ENCODE data around the gene PMM1.
"Not testable (repeated sequence)": the region's sequence is repeated elsewhere in the genome, so short reads cannot be mapped to it uniquely, and the experiment has no call there.

The PMM1 gene

GRCh38 chr22:41596776-41597634 is 7.4 kb upstream of the PMM1 start:
- H3K4me1 ChIP-seq (ENCODE audit: control insufficient read depth, insufficient read depth, low read length): no peaks in the 10 kb centered on the region
- H3K27me3 ChIP-seq (ENCODE audit: control insufficient read depth, insufficient read depth, low read length): no peaks in the 10 kb centered on the region; the same call in 1 of the 2 replicates
- no peak overlapping the region for H3K27ac ChIP-seq (ENCODE audit: low read depth, low read length)
- H3K9me3 ChIP-seq (ENCODE audit: control insufficient read depth, insufficient read depth, low read length): no peaks in the 10 kb centered on the region
- no peak overlapping the region for H3K4me3 ChIP-seq (ENCODE audit: low read depth, low read length)
- peaks cover 18% of the 10 kb centered on the region for H3K36me3 ChIP-seq (ENCODE audit: control insufficient read depth, insufficient read depth, low read length)
- no peak overlapping the region for H3K9ac ChIP-seq (ENCODE audit: low read depth, low read length)

DNA sequence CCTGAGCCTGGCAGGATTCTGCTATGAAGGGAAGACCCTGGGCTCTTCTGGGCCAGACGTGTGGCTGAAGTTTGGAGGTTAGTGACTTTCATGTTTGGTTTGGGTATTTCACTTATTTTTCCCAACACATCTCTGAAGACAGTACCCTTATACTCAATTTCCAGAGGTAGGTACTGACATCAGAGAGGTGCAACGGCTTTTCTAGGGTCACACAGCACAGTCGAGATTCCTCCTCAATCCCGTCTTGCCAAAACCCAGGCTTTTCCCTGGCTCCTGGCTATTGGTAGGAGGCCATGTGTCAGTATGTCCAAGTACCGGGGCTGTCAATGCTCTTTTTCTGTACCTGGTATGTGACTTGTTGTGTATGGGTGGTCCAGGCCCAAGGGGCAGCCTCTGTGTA is 6.1 kb upstream of the PMM1 start:
- H3K36me3 ChIP-seq (ENCODE audit: control insufficient read depth, insufficient read depth, low read length): peaks cover 8% of the 10 kb centered on the region
- H3K4me1 ChIP-seq (ENCODE audit: control insufficient read depth, insufficient read depth, low read length): no peaks in the 10 kb centered on the region
- no peak overlapping the region for H3K4me3 ChIP-seq (ENCODE audit: low read depth, low read length)
- H3K9ac ChIP-seq (ENCODE audit: low read depth, low read length): no peak overlapping the region
- H3K27ac ChIP-seq (ENCODE audit: low read depth, low read length): no peak overlapping the region
- H3K27me3 ChIP-seq (ENCODE audit: control insufficient read depth, insufficient read depth, low read length): no peaks in the 10 kb centered on the region; the same call in 1 of the 2 replicates
- no peaks in the 10 kb centered on the region for H3K9me3 ChIP-seq (ENCODE audit: control insufficient read depth, insufficient read depth, low read length)

GRCh38 chr22:41593336-41593960 is 3.8 kb upstream of the PMM1 start:
- H3K9ac ChIP-seq (ENCODE audit: low read depth, low read length); H3K4me1 ChIP-seq (ENCODE audit: control insufficient read depth, insufficient read depth, low read length); H3K9me3 ChIP-seq (ENCODE audit: control insufficient read depth, insufficient read depth, low read length); H3K27ac ChIP-seq (ENCODE audit: low read depth, low read length); H3K36me3 ChIP-seq (ENCODE audit: control insufficient read depth, insufficient read depth, low read length); H3K27me3 ChIP-seq (ENCODE audit: control insufficient read depth, insufficient read depth, low read length); H3K4me3 ChIP-seq (ENCODE audit: low read depth, low read length): not testable (repeated sequence)

DNA sequence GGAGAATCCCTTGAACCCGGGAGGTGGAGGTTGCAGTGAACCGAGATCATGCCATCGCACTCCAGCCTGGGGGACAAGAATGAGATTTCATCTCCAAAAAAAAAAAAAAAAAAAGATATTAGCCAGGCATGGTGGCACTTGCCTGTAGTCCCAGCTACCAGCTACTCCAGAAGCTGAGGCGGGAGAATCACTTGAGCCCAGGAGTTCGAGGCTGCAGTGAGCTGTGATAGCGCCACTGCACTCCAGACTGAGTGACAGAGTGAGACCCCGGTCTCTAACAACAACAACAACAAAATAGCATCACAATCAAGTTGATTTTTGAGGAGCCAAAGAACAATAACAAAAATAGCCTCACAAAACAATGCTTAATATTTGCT is 2.3 kb downstream of the PMM1 start:
- Histone ChIP-seq H3K27me3 (ENCODE audit: control insufficient read depth, insufficient read depth, low read length) (no peaks in the 10 kb centered on the region), H3K36me3 (ENCODE audit: control insufficient read depth, insufficient read depth, low read length) (no peaks in the 10 kb centered on the region), H3K4me3 (ENCODE audit: low read depth, low read length) (no peak overlapping the region), H3K4me1 (ENCODE audit: control insufficient read depth, insufficient read depth, low read length) (peaks cover 6% of the 10 kb centered on the region), H3K9me3 (ENCODE audit: control insufficient read depth, insufficient read depth, low read length) (no peaks in the 10 kb centered on the region), H3K27ac (ENCODE audit: low read depth, low read length) (no peak overlapping the region), H3K9ac (ENCODE audit: low read depth, low read length) (no peak overlapping the region)

GRCh38 chr22:41585898-41586297 is 3.7 kb downstream of the PMM1 start:
- Histone ChIP-seq H3K4me1 (ENCODE audit: control insufficient read depth, insufficient read depth, low read length) (peaks cover 6% of the 10 kb centered on the region), H3K4me3 (ENCODE audit: low read depth, low read length) (no peak overlapping the region), H3K27me3 (ENCODE audit: control insufficient read depth, insufficient read depth, low read length) (no peaks in the 10 kb centered on the region), H3K27ac (ENCODE audit: low read depth, low read length) (no peak overlapping the region), H3K36me3 (ENCODE audit: control insufficient read depth, insufficient read depth, low read length) (no peaks in the 10 kb centered on the region), H3K9me3 (ENCODE audit: control insufficient read depth, insufficient read depth, low read length) (no peaks in the 10 kb centered on the region), H3K9ac (ENCODE audit: low read depth, low read length) (no peak overlapping the region)

DNA sequence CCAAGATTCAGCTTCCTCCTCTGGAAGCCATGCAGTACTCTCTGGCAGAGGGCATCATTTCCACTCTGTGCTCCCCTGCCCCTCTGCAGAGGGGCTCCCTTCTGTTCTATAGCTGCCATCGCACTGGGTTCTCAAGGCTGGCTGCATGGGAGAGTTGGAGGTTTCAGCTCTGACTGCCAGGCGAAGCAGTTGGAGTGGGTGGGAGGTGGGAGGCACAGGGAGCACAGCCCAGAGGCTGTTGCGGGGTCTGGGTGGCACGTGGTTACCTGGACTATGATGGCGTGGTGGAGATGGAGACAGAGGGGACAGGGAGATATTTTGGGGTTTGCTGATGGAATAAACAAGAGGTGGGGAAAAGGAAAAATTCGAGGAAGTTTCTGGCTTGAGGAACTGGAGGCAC is 4.8 kb downstream of the PMM1 start:
- Histone ChIP-seq H3K36me3 (ENCODE audit: control insufficient read depth, insufficient read depth, low read length) (no peaks in the 10 kb centered on the region), H3K4me1 (ENCODE audit: control insufficient read depth, insufficient read depth, low read length) (peaks cover 6% of the 10 kb centered on the region), H3K4me3 (ENCODE audit: low read depth, low read length) (no peak overlapping the region), H3K27ac (ENCODE audit: low read depth, low read length) (no peak overlapping the region), H3K9ac (ENCODE audit: low read depth, low read length) (no peak overlapping the region), H3K9me3 (ENCODE audit: control insufficient read depth, insufficient read depth, low read length) (no peaks in the 10 kb centered on the region), H3K27me3 (ENCODE audit: control insufficient read depth, insufficient read depth, low read length) (no peaks in the 10 kb centered on the region)

- Histone ChIP-seq H3K9ac (ENCODE audit: low read depth, low read length) (no peak overlapping the region), H3K27ac (ENCODE audit: low read depth, low read length) (no peak overlapping the region), H3K27me3 (ENCODE audit: control insufficient read depth, insufficient read depth, low read length) (no peaks in the 10 kb centered on the region), H3K4me1 (ENCODE audit: control insufficient read depth, insufficient read depth, low read length) (no peaks in the 10 kb centered on the region), H3K9me3 (ENCODE audit: control insufficient read depth, insufficient read depth, low read length) (no peaks in the 10 kb centered on the region), H3K4me3 (ENCODE audit: low read depth, low read length) (no peak overlapping the region), H3K36me3 (ENCODE audit: control insufficient read depth, insufficient read depth, low read length) (no peaks in the 10 kb centered on the region)
Observed at GRCh38 chr22:41582694-41583093, 6.9 kb downstream of the PMM1 start.

GRCh38 chr22:41579997-41580355 is 9.7 kb downstream of the PMM1 start:
- no peaks in the 10 kb centered on the region for H3K4me1 ChIP-seq (ENCODE audit: control insufficient read depth, insufficient read depth, low read length)
- H3K4me3 ChIP-seq (ENCODE audit: low read depth, low read length): no peak overlapping the region
- no peaks in the 10 kb centered on the region for H3K9me3 ChIP-seq (ENCODE audit: control insufficient read depth, insufficient read depth, low read length)
- no peak overlapping the region for H3K27ac ChIP-seq (ENCODE audit: low read depth, low read length)
- H3K27me3 ChIP-seq (ENCODE audit: control insufficient read depth, insufficient read depth, low read length): no peaks in the 10 kb centered on the region
- no peak overlapping the region for H3K9ac ChIP-seq (ENCODE audit: low read depth, low read length)
- no peaks in the 10 kb centered on the region for H3K36me3 ChIP-seq (ENCODE audit: control insufficient read depth, insufficient read depth, low read length)

- Histone ChIP-seq H3K4me1 (ENCODE audit: control insufficient read depth, insufficient read depth, low read length) (no peaks in the 10 kb centered on the region), H3K9ac (ENCODE audit: low read depth, low read length) (no peak overlapping the region), H3K36me3 (ENCODE audit: control insufficient read depth, insufficient read depth, low read length) (no peaks in the 10 kb centered on the region), H3K27ac (ENCODE audit: low read depth, low read length) (no peak overlapping the region), H3K27me3 (ENCODE audit: control insufficient read depth, insufficient read depth, low read length) (no peaks in the 10 kb centered on the region), H3K4me3 (ENCODE audit: low read depth, low read length) (no peak overlapping the region), H3K9me3 (ENCODE audit: control insufficient read depth, insufficient read depth, low read length) (no peaks in the 10 kb centered on the region)
Observed at GRCh38 chr22:41579297-41579996, 10.2 kb downstream of the PMM1 start.

GRCh38 chr22:41578818-41579217 is 10.8 kb downstream of the PMM1 start:
- Histone ChIP-seq H3K9me3 (ENCODE audit: control insufficient read depth, insufficient read depth, low read length) (no peaks in the 10 kb centered on the region), H3K9ac (ENCODE audit: low read depth, low read length) (no peak overlapping the region), H3K27ac (ENCODE audit: low read depth, low read length) (no peak overlapping the region), H3K27me3 (ENCODE audit: control insufficient read depth, insufficient read depth, low read length) (no peaks in the 10 kb centered on the region), H3K4me1 (ENCODE audit: control insufficient read depth, insufficient read depth, low read length) (no peaks in the 10 kb centered on the region), H3K36me3 (ENCODE audit: control insufficient read depth, insufficient read depth, low read length) (no peaks in the 10 kb centered on the region), H3K4me3 (ENCODE audit: low read depth, low read length) (no peak overlapping the region)

DNA sequence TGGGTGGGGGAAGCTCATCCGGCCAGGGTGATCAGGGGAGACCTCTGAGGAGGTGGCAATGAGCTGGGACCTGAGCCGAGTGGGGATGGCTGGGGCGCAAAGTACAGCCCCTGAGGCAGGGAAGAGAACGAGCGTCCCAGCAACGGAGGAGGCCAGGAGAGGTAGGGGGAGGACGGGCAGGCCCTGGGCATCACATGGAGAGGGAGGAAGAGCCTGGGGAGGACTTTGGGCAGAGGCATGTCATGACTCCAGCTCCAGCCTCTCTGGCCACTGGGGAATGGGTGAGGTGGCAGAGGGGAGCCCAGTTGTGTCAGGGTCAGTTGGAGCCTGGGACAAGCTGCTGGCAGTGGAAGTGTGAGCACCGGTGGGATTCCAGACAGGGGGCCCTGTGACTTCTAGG is 11.5 kb downstream of the PMM1 start:
- no peak overlapping the region for H3K4me3 ChIP-seq (ENCODE audit: low read depth, low read length)
- no peaks in the 10 kb centered on the region for H3K9me3 ChIP-seq (ENCODE audit: control insufficient read depth, insufficient read depth, low read length)
- no peaks in the 10 kb centered on the region for H3K36me3 ChIP-seq (ENCODE audit: control insufficient read depth, insufficient read depth, low read length)
- H3K27me3 ChIP-seq (ENCODE audit: control insufficient read depth, insufficient read depth, low read length): no peaks in the 10 kb centered on the region
- no peak overlapping the region for H3K9ac ChIP-seq (ENCODE audit: low read depth, low read length)
- H3K27ac ChIP-seq (ENCODE audit: low read depth, low read length): no peak overlapping the region
- no peaks in the 10 kb centered on the region for H3K4me1 ChIP-seq (ENCODE audit: control insufficient read depth, insufficient read depth, low read length)
